ENCODE measurements around the gene PTCHD1. TPM values are rescaled to one million over a fixed set of nuclear protein-coding genes. Genes with fewer than 3 reads are reported as not detected.

PTCHD1 gene
- total RNA-seq, 1 donor from 2014 or later: 0.99 TPM

- DNase-seq: no peak
Observed at GRCh38 chrX:23356189-23356588, 21.5 kb downstream of the PTCHD1 start.

DNA sequence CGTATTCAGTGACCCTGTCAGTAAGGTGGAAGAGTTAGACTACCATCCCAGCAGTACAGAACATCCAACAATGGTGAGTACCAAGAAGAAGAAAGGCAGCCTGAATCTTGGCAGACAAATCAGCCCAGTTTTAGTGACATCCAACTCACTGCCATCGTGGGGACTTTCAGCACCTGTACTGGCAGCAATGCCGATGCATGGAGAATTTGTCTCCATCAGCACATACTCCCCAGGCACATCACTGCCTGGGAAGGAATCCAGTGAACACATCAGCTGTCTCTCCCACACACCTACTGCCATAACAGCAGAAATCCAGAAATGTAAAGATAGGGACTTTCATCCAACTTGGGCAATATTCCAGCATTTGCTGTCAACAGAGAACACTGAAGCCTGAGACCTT, 29.8 kb downstream of the PTCHD1 start:
- DNase-seq: no peak

GRCh38 chrX:23365541-23365940, 30.9 kb downstream of the PTCHD1 start:
- DNase-seq: no peak

DNA sequence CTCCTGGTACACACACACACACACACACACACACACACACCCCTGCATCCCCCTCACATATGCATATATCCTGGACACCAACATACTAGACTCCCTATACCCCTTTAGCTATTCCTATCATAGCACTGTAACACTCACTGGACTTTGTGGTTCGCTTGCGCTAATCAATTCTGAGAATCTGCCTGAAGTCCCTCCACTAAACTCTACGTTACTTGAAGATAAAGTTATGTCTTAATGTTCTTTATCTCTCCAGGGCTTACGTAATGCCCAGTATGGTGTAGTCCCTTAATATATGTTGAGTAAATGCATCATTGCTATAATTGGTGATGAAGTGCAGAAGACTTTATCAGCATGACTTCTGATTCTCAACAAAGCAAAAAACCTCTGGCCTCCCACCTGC, 32.3 kb downstream of the PTCHD1 start:
- no peak for DNase-seq

- DNase-seq: no peak
Observed at GRCh38 chrX:23369027-23369426, 34.4 kb downstream of the PTCHD1 start.

DNA sequence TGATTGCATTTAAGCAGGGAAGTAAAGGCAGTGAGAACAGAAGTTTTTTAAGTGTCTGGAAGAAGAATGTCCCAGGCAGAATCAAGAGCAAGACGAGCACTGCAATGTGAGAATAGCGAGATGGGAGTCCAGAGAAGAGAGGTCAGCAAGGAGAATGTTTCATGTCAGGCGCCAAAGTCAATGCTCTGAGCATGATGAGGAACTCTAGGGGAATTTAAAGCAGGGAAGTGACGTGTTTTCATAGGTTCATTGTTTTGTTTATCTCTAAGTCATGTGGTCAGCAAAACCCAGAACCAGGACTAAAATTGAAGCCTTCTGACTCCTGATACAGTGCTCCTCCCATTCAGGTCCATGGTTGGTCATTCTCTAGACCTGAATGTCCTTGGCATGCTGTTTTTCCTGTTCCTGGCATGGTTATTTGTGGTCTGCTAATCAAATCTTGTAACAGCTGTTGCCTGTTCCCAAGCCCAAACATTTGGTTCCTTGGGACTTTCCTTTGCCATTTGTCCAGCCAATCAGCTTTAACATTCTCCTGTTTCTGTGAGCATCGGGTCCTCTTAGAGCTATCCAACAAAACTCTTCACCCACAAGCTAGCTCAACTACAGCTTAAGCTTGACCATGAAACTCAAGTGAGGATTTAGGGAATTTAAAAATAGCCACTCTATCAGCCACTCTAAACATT, 37.7 kb downstream of the PTCHD1 start:
- DNase-seq: no peak

DNA sequence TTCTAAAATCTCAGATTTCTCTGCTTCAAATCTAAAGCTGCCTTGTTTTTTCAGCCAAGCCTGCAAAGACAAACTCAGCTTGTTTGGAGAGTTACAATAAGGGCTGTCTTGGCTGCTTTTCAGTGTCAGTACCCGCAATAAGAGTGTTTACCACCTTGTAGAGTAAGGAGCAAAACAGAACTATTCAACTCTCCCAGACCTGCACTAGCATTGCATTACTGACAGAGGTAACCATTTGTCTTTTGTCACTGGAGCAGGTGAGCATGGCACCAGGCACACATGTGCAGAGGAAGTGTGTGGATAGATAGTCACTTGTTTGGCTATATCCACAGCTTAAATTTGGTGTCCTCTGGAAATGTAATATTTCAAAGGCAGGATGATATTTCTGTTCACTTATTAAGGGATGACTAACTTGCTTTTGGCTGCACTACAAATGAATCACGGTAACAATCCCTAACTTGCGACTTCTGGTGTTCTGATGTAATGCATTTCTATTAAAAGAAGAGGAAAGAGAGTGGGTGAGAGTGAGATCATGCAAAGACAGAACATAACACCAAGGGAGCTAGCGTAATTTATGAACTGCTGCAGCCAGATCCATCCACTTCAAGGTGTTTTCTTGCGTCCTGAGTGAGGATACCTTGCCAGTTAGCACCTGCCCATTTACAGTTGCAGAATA, 38.6 kb downstream of the PTCHD1 start:
- DNase-seq: no peak

GRCh38 chrX:23374291-23374690, 39.6 kb downstream of the PTCHD1 start:
- DNase-seq: no peak

DNA sequence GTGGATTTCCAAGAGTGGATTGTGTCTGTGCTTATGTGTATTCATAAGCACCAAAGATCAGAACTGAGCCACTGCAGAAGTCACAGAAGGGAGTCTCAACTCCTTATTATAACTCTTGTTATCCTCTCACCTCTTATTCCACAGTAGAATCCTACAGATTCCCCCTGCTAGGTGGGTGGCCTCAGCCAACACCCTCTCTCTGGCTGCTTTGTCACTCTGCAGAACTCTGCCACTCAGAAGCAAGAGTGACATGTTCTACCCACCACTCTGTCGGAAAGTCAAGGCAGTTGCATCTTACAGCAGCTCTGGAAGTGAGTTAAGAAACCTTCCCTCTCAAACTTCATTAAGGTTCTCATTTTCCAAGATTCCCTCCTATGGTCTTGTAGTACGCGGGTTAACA, 41.9 kb downstream of the PTCHD1 start:
- no peak for DNase-seq

DNA sequence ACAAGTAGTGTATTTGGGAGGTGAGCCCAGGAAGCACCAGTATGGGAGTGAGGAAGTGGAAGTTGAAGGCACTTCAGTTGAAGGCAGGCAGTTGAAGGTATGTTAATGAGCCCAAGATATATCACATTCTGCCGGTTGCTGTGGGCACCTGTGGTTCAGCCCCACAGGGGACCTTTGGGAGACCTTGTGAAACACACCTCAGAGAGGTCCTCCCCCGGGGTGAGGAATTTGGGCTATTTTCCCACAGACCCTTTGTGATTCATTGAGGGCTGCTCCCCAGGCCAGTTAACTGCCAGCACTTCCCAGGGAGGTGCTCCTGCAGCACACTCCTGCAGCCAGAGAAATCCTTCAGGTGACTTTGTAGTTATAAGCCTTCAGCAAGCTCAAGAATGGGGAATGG, 45.9 kb downstream of the PTCHD1 start:
- no peak for DNase-seq

DNA sequence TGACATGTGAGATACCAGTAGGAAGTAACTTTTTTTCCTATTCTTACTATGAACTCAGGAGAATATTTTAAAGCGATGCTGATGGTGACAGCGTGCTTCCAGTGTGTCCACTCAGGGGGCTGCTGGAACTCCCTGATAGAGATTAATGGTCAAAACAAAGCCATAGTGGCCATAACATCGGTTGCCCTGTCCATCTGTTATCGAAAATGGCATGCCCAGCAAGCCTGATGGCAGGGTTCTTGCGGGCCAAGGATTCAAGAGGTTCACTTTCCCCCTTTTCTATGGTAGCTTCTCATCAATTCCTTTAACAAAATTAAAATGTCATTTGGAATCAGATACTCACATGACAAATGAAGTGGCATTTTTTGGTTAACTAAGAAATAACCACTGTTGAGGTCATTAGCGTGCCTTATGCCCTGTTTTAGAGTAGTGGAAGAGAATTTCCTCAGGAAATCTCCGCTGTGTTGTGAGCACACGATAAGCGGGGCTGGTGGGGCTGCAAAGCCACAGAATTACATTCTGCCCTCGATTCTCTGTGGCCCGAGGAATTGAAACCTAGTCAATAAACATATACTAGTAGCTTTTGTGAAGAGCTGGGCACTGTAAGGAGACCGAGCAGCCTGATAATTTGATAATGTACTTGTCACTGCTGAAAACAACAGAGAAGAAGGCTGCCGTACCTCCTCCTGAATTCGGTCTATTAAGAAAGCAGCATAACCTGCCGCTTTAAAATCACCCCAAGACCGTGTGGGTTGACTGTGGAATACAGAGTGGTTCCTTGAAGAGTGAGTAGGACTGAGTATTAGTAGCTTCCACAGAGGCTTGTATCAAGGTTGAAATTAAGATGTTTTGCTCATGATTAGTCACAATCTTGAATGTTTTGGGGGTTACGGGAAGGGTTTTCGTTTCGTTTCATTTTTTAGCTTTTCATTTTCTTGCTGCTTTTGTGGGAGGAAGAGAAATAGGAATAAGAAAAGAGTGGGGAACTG, 46.7 kb downstream of the PTCHD1 start:
- no peak for DNase-seq

GRCh38 chrX:23382572-23382971, 47.9 kb downstream of the PTCHD1 start:
- no peak for DNase-seq

DNA sequence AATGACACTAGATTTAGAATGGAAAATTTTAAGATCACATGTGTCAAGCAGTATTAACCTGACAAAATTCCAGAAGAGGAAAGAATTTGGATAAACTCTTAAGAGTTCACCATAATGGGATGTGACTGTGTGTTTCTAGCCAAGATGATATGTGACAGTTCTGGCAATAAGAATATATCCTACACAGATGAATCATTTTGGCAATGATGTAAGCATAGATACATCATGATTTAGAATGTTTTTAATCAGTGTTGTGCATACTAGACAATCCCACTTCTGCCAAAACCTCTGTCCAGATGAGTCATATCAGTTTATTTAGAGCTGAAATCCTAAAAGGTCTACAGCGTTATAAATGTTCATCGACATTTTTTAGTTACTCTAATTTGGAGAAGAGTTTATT, 48.8 kb downstream of the PTCHD1 start:
- peak; percentile 70 for DNase-seq

DNA sequence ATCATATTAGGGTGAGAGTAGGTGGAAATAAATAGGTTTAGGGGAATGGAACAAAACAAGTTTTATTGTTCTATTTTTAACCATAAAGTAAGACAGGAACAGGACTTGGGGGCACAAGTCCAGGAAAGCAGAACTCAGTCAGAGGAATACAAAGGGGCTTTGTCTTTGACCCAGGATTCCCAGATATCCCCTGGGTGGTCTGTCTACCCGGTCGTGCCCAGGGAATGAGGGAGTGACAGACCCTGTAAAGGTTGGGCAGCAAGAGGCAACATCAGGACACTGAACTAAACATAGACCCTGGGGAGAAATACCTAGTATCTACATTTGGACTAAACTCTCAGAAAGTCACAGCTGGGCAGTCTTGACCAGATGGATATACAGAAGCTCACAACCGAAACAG, 50.6 kb downstream of the PTCHD1 start:
- DNase-seq: no peak

DNA sequence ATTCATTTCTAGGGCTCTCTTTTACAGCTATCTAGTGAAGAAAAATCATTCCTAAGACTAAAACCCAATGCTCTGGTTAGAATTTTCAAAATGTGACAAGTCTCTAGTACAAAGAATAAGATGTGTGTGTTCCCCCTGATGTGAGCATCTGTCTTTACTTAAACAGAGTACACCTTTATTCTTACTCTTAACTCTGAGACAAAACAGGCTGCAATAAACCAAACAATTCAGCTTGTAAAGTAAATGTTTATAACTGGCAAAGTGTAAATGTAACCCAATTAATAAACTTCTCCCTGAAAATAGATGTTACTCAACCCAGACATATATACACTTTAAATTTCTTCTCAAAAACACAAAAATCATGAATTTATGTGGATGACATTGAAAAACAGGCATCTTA, 51.6 kb downstream of the PTCHD1 start:
- no peak for DNase-seq

DNA sequence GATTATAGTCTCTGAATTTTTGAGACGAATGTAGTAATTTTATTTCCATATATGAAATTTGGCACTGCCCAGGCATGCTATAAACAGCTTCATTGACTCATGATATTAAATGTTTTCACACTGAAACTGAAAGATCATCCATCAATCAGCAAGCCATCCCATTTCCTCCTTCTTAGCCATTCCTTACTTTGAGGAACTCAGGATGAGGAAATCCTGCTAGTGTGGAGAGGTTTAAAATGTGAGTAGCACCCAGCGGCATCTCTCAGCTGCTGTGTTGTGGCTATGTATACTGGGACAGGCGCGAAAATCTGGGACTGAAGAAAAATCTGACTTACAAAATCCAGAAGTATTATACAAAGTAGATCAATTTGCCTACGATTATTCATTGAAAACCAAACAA, 52.1 kb downstream of the PTCHD1 start:
- no peak for DNase-seq

DNA sequence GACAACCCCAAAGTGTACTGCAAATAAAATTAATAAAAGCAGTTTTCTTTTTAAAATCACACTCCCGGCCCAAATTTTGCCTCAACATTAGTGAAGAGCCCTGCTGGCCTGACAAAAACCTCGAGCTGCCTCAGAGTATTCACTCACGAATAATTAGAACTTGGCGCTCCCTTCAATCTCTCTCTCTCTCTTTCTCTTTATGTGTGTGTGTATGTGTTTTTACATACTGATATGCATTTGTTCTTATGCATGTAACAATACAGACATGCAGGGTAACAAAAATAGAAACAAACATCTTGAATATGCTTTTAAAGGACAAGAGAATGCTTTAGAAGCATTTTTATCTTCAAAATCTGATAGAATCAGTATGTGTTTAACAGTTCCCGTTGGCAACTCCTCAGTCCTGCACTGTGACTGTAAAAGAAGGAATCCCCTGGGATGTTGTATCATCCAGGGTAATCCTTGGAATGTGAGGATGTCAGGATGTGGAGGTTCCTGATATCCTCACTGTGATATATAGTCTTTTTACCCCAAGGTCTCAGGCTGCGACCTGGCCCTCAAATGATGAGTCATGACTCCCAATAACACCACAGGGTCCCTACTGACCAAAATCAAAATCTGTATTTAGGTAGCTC, 53.0 kb downstream of the PTCHD1 start:
- no peak for DNase-seq

DNA sequence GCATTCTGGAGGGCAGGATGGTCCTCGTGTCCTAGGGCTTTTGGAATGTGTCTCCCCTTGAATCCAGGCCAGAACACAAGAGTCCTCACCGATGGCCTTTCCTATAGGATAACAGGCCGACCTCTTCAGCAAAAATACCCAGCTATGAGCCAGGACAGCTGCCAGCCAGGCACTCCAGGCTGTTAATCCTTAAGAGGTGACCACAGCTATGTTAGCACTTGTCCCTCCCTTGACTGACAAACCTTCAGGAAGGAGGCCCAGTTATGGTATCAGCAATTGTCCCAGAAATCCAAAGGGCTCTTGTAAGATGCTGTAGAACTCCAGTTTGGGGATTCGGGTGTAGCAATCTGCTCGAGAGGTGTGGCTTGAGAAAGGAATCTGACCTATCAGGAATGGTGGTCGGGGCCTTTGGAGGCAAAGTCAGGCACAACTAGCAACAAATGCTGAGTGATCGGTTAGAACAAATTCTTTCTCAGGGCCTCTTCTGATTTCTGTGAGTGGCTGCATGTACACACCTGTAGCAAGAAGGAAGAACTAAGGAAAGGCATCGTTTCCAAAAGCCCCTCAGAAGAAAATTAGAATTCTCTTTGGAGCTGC, 54.6 kb downstream of the PTCHD1 start:
- DNase-seq: no peak

GRCh38 chrX:23390979-23391378, 56.3 kb downstream of the PTCHD1 start:
- no peak for DNase-seq

- no peak for DNase-seq
Observed at GRCh38 chrX:23392195-23392594, 57.5 kb downstream of the PTCHD1 start.

DNA sequence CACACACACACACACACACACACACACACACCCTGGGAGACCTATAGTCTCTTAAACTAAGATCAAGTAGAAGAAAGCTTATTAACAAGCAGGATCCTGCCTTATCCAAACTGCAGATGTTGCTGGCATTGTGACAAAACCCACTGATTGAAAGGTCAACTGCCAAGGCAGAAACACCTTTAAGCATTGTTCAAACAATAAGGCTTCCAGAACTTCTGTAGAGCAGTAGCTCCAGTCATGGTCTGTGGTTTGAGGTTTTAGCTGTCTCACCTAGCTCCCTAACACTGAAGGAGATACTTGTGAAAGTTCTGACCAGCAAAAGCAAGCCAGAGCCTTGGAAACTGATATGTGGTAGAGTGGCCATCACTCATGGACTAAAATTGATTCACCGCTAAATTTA, 59.8 kb downstream of the PTCHD1 start:
- no peak for DNase-seq

DNA sequence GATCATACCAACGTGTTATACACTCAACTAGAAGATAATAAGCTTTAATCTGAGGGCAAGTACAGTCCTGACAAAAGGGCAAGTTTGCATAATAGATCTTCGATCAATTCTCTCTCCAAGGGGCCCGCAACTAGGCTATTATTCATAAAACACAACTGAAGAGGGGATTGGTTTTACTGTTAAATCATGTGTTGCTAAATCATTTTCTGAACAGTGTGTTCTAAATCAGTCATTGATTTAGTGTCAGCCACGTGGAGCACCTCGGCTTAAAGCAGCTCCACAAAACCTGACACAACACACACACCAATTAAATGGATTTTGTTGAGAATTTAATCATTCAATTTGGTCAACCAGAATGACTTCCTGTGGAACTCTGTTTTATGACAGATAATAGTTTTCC, 61.6 kb downstream of the PTCHD1 start:
- DNase-seq: no peak

Measured in skin of body (tissue), 2 donors.